ENCODE data around the gene LPIN1.
"Not testable (repeated sequence)": the region's sequence is repeated elsewhere in the genome, so short reads cannot be mapped to it uniquely, and the experiment has no call there.

The LPIN1 gene

GRCh38 chr2:11835403-11835802 is 89.0 kb downstream of the LPIN1 start:
- in situ Hi-C loops (cut with MboI; ENCODE audit: low pct_unique_long_range_greater_than_20kb, low sequenced_read_pairs, unreplicated experiment), result loop anchor here (25.0 kb wide), 2 partner anchors 877 to 1177 kb away; partner anchors contain the start of gene TRIB2
- no peak for DNase-seq (ENCODE audit: low spot score)
- TF ChIP-seq CTCF (IDR thresholded peaks at IDR 0.05; ENCODE audit: extremely low read depth, insufficient read depth, missing control alignments), result no peak

GRCh38 chr2:11836647-11837219 is 90.3 kb downstream of the LPIN1 start:
- TF ChIP-seq CTCF (IDR thresholded peaks at IDR 0.05; ENCODE audit: extremely low read depth, insufficient read depth, missing control alignments), result no peak
- DNase-seq (ENCODE audit: low spot score), result no peak
- in situ Hi-C loops (cut with MboI; ENCODE audit: low pct_unique_long_range_greater_than_20kb, low sequenced_read_pairs, unreplicated experiment), result loop anchor here (25.0 kb wide), 2 partner anchors 876 to 1176 kb away; partner anchors contain the start of gene TRIB2

- no peak for TF ChIP-seq CTCF (IDR thresholded peaks at IDR 0.05; ENCODE audit: extremely low read depth, insufficient read depth, missing control alignments)
- in situ Hi-C loops (cut with MboI; ENCODE audit: low pct_unique_long_range_greater_than_20kb, low sequenced_read_pairs, unreplicated experiment), result loop anchor here (25.0 kb wide), 2 partner anchors 874 to 1174 kb away; partner anchors contain the start of gene TRIB2
- no peak for DNase-seq (ENCODE audit: low spot score)
Measured at GRCh38 chr2:11837875-11838734, 91.7 kb downstream of the LPIN1 start.

- DNase-seq (ENCODE audit: low spot score), result no peak
- no peak for TF ChIP-seq CTCF (IDR thresholded peaks at IDR 0.05; ENCODE audit: extremely low read depth, insufficient read depth, missing control alignments)
- in situ Hi-C loops (cut with MboI; ENCODE audit: low pct_unique_long_range_greater_than_20kb, low sequenced_read_pairs, unreplicated experiment), result loop anchor here (25.0 kb wide), 2 partner anchors 872 to 1172 kb away; partner anchors contain the start of gene TRIB2
Measured at GRCh38 chr2:11839916-11840315, 93.5 kb downstream of the LPIN1 start.

GRCh38 chr2:11842336-11842735 is 95.9 kb downstream of the LPIN1 start:
- TF ChIP-seq CTCF (IDR thresholded peaks at IDR 0.05; ENCODE audit: extremely low read depth, insufficient read depth, missing control alignments), result no peak
- DNase-seq (ENCODE audit: low spot score), result no peak
- in situ Hi-C loops (cut with MboI; ENCODE audit: low pct_unique_long_range_greater_than_20kb, low sequenced_read_pairs, unreplicated experiment), result loop anchor here (25.0 kb wide), 2 partner anchors 870 to 1170 kb away; partner anchors contain the start of gene TRIB2

GRCh38 chr2:11844798-11845197 is 98.4 kb downstream of the LPIN1 start:
- in situ Hi-C loops (cut with MboI; ENCODE audit: low pct_unique_long_range_greater_than_20kb, low sequenced_read_pairs, unreplicated experiment), result loop anchor here (25.0 kb wide), 2 partner anchors 868 to 1168 kb away; partner anchors contain the start of gene TRIB2
- DNase-seq (ENCODE audit: low spot score), result not testable (repeated sequence)

GRCh38 chr2:11847935-11848334 is 101.5 kb downstream of the LPIN1 start:
- in situ Hi-C loops (cut with MboI; ENCODE audit: low pct_unique_long_range_greater_than_20kb, low sequenced_read_pairs, unreplicated experiment), result loop anchor here (25.0 kb wide), 2 partner anchors 864 to 1164 kb away; partner anchors contain the start of gene TRIB2

More at GRCh38 chr2:11847935-11848334, 101.5 kb downstream of the LPIN1 start:
- DNase-seq (ENCODE audit: low spot score), result not testable (repeated sequence)
